ENCODE measurements around the gene TAF4B. TPM values are rescaled to one million over a fixed set of nuclear protein-coding genes. Genes with fewer than 3 reads are reported as not detected.
A peak's percentile ranks its signal among the peaks of the same experiment; 100 is the strongest.

TAF4B gene
- total and polyA plus RNA-seq, 10 of the 15 experiments (the other 5 are each of a cell fraction or from before 2014, with no cell fraction given) = 2.3 to 15.0 (median 12.2) TPM

DNA sequence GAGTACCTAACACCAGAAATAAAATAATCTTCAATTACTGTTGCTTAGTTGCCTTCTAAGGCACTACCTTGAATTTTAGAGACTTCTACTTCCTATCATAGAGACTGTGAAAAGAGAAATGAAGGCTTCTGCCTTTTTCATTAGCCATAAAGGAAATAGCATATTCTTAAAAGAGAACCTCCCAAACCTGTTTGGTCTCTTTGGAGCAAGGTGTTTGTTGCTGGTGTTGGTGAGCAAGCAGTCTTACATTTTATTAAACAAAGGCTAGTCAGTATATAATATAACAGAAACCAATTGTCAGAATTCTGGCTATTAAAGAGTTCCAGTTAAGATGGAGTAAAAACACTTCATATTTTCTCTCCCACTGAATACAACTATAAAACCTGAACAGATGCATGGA is 116.4 kb downstream of the TAF4B start (continued):
- TF ChIP-seq RAD51 (IDR thresholded peaks at IDR 0.05) (no peak), TCF3 (IDR thresholded peaks at IDR 0.05; ENCODE audit: borderline replicate concordance, insufficient read depth, low read depth, low read length) (no peak), MEF2B (IDR thresholded peaks at IDR 0.05; ENCODE audit: partially characterized antibody, poor library complexity, severe bottlenecking) (no peak)

DNA sequence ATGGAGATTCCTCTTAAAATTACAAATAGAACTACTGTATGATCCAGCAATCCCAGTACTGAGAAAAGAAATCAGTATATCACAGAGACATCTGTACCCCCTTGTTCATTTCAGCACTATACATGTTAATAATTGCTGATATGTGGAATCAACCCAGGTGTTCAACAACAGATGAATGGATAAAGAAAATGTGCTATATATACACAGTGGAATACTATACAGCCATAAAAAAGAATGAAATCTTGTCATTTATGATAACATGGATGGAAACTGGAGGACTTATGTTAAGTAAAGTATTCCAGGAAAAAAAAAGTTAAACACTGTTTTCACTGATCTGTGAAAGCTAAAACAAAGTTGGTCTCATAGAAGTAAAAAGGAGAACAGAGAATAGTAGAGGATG is 124.7 kb downstream of the TAF4B start:
- no peak for ATAC-seq
- ChIA-PET SMC1A (ENCODE audit: uncharacterized antibody, unreplicated experiment) (no interaction called here), RAD21 (ENCODE audit: unreplicated experiment) (no interaction called here), POLR2A (no interaction called here), CTCF (interaction anchor here (0.6 kb wide), 1 partner anchor 20 kb away, joined by 3 read pairs; no protein-coding TSS in a partner anchor)
- Histone ChIP-seq H3K4me3 (no peak overlapping the region), H3K4me2 (ENCODE audit: control insufficient read depth, insufficient read depth) (no peak overlapping the region), H3K36me3 (ENCODE audit: control insufficient read depth in 2 of 2, insufficient read depth in 2 of 2, low read length in 1 of 2) (no peaks in the 10 kb centered on the region), H3K9me3 (replicated peaks; ENCODE audit: control insufficient read depth, insufficient read depth, low read length) (peaks cover 5% of the 10 kb centered on the region; the same call in 2 of the 3 replicates), H2AFZ (ENCODE audit: control insufficient read depth, low read depth, low read length) (no peak overlapping the region), H3K79me2 (ENCODE audit: control insufficient read depth, insufficient read depth, low read length) (no peaks in the 10 kb centered on the region), H3K27me3 (replicated peaks in 1 of 2; ENCODE audit: control insufficient read depth in 2 of 2, insufficient read depth in 2 of 2, low read length in 1 of 2) (no peaks in the 10 kb centered on the region), H3K4me1 (ENCODE audit: control insufficient read depth, insufficient read depth, low read length) (peaks cover 3% of the 10 kb centered on the region; the same call in 1 of the 2 replicates), H4K20me1 (ENCODE audit: control insufficient read depth, insufficient read depth) (no peaks in the 10 kb centered on the region), H3K27ac (ENCODE audit: control insufficient read depth, insufficient read depth) (no peak overlapping the region), H3K9ac (ENCODE audit: control insufficient read depth, insufficient read depth, low read length) (no peak overlapping the region)
- in situ Hi-C loops (cut with MboI) = no loop called here
- no peak for FAIRE-seq
- DNase-seq (ENCODE audit: low read depth, low spot score) = no peak
- intact Hi-C loops (cut with micrococcal nuclease; ENCODE audit: unreplicated experiment) = no loop called here
- TSS peak; percentile 38 for BruUV-seq (replicated peaks)
- no peak for TF ChIP-seq POLR2AphosphoS2 (IDR thresholded peaks at IDR 0.05; ENCODE audit: low read depth, low read length)
- no peak for TF ChIP-seq BCL11A (IDR thresholded peaks at IDR 0.05; ENCODE audit: low read depth, low read length)
- TF ChIP-seq, protein P1, sequence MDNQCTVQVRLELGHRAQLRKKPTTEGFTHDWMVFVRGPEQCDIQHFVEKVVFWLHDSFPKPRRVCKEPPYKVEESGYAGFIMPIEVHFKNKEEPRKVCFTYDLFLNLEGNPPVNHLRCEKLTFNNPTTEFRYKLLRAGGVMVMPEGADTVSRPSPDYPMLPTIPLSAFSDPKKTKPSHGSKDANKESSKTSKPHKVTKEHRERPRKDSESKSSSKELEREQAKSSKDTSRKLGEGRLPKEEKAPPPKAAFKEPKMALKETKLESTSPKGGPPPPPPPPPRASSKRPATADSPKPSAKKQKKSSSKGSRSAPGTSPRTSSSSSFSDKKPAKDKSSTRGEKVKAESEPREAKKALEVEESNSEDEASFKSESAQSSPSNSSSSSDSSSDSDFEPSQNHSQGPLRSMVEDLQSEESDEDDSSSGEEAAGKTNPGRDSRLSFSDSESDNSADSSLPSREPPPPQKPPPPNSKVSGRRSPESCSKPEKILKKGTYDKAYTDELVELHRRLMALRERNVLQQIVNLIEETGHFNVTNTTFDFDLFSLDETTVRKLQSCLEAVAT (IDR thresholded peaks at IDR 0.05) = no peak
- no peak for TF ChIP-seq ZZZ3 (IDR thresholded peaks at IDR 0.05; ENCODE audit: control insufficient read depth, insufficient read length, low read depth)
- no peak for TF ChIP-seq HDGF (IDR thresholded peaks at IDR 0.05)
- TF ChIP-seq SP1 (IDR thresholded peaks at IDR 0.05; ENCODE audit: low read depth, low read length) = no peak
- TF ChIP-seq CHD1 (IDR thresholded peaks at IDR 0.05; ENCODE audit: low read depth, low read length) = no peak
- no peak for TF ChIP-seq JUNB (IDR thresholded peaks at IDR 0.05)
- no peak for TF ChIP-seq RAD51 (IDR thresholded peaks at IDR 0.05)

All from GM12878 (cell line).